ENCODE measurements around the gene BCL2L12. TPM values are rescaled to one million over a fixed set of nuclear protein-coding genes. Genes with fewer than 3 reads are reported as not detected.
A peak's percentile ranks its signal among the peaks of the same experiment; 100 is the strongest.

The BCL2L12 gene
- total and polyA plus RNA-seq, 8 donors: 6.0 to 16.5 (median 10.6) TPM

DNA sequence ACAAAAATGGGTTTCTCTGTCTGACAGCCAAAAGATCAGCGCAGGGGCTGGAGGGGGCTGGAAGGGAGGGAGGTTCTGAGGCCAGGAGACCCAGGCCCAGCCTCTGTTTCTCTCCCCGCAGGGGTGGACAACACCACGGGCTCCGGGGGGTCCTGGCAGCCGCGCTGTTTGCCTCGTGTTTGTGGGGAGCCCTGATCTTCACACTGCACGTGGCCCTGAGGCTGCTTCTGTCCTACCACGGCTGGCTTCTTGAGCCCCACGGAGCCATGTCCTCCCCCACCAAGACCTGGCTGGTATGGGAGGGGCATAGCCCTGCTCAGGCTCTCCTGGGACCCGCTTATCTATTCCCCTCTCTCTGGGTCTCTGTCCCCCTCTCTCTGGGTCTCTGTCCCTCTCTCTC lies 34.8 kb downstream of the BCL2L12 start:
- DNase-seq (no peak), FAIRE-seq (no peak), ATAC-seq (no peak)
- intact Hi-C loops (cut with DNase I): no loop called here
- no peak overlapping the region for H3K4me3 ChIP-seq
- WGBS, 2 donors: 45 to 52% methylated on average over 11 of the region's 11 CpGs
- no peaks in the 10 kb centered on the region for H3K36me3 ChIP-seq
- H3K27ac ChIP-seq: no peak overlapping the region
- TF ChIP-seq, protein P1, sequence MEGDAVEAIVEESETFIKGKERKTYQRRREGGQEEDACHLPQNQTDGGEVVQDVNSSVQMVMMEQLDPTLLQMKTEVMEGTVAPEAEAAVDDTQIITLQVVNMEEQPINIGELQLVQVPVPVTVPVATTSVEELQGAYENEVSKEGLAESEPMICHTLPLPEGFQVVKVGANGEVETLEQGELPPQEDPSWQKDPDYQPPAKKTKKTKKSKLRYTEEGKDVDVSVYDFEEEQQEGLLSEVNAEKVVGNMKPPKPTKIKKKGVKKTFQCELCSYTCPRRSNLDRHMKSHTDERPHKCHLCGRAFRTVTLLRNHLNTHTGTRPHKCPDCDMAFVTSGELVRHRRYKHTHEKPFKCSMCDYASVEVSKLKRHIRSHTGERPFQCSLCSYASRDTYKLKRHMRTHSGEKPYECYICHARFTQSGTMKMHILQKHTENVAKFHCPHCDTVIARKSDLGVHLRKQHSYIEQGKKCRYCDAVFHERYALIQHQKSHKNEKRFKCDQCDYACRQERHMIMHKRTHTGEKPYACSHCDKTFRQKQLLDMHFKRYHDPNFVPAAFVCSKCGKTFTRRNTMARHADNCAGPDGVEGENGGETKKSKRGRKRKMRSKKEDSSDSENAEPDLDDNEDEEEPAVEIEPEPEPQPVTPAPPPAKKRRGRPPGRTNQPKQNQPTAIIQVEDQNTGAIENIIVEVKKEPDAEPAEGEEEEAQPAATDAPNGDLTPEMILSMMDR (IDR thresholded peaks at IDR 0.05): no peak
- H3K27me3 ChIP-seq: no peaks in the 10 kb centered on the region
- H3K9me3 ChIP-seq: no peaks in the 10 kb centered on the region
- no peaks in the 10 kb centered on the region for H3K4me1 ChIP-seq

DNA sequence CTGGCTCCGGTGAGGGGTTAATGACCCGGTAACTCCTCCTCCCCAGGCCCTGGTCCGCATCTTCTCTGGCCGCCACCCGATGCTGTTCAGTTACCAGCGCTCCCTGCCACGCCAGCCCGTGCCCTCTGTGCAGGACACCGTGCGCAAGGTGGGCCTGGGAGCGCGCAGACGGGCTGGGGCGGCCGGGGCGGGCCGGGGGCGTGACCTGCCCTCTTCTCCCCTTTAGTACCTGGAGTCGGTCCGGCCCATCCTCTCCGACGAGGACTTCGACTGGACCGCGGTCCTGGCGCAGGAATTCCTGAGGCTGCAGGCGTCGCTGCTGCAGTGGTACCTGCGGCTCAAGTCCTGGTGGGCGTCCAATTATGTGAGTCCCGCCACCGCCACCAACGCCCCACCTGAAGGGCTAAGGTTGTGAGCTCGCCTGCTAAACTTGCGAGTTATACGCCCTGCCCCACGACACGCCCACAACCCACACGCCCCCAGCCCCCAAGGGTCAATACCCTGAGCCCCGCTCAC lies 35.6 kb downstream of the BCL2L12 start:
- ATAC-seq (no peak), FAIRE-seq (no peak), DNase-seq (no peak)
- intact Hi-C loops (cut with DNase I): no loop called here
- H3K27ac ChIP-seq: no peak overlapping the region
- no peaks in the 10 kb centered on the region for H3K9me3 ChIP-seq
- H3K36me3 ChIP-seq: no peaks in the 10 kb centered on the region
- TF ChIP-seq, protein P1 (IDR thresholded peaks at IDR 0.05): no peak
- no peaks in the 10 kb centered on the region for H3K27me3 ChIP-seq
- H3K4me3 ChIP-seq: no peak overlapping the region
- WGBS, 2 donors: 20 to 24% methylated on average over 40 of the region's 40 CpGs
- no peaks in the 10 kb centered on the region for H3K4me1 ChIP-seq

DNA sequence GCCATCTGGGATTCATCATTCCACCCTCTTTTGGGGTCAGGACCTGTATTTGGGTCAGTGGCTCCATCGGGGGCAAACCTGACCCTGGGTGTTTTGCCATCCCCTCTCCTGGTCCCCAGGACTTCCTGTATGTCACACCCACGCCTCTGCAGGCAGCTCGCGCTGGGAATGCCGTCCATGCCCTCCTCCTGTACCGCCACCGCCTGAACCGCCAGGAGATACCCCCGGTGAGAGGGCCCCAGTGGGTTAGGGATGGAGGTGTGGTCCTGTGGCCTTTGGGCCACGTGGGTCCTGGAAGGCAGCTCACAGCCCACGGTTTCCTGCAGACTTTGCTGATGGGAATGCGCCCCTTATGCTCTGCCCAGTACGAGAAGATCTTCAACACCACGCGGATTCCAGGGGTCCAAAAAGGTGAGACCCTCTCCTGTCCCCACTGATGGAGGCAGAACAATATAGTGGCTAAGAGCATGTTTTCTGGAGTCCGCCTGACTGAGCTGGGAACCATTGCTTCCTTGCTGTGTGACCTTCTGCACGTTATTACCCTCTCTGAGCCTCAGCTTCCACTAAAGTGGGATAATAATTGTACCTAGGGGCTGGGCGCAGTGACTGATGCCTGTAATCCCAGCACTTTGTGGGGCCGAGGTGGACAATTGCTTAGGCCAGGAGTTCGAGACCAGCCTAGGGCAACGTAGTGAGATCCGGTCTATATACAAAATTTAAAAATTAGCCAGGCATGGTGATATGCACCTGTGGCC lies 39.3 kb downstream of the BCL2L12 start:
- WGBS, 2 donors: 78 to 81% methylated on average over 22 of the region's 22 CpGs
- no peak for DNase-seq
- FAIRE-seq: no peak
- Histone ChIP-seq H3K4me3 (no peak overlapping the region), H3K27me3 (no peaks in the 10 kb centered on the region), H3K9me3 (no peaks in the 10 kb centered on the region), H3K27ac (no peak overlapping the region), H3K4me1 (no peaks in the 10 kb centered on the region), H3K36me3 (no peaks in the 10 kb centered on the region)
- intact Hi-C loops (cut with DNase I): no loop called here
- TF ChIP-seq, protein P1 (IDR thresholded peaks at IDR 0.05): no peak
- no peak for ATAC-seq

DNA sequence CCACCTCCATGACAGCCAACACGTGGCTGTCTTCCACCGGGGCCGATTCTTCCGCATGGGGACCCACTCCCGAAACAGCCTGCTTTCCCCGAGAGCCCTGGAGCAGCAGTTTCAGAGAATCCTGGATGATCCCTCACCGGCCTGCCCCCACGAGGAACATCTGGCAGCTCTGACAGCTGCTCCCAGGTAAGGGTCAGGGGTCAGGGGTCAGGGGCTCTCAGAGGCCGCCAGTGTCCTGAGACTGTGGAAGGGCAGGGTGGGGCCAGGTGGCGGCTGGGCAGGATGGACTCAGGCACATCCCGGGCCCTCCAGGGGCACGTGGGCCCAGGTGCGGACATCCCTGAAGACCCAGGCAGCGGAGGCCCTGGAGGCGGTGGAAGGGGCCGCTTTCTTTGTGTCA lies 40.2 kb downstream of the BCL2L12 start:
- H3K4me1 ChIP-seq: no peaks in the 10 kb centered on the region
- ATAC-seq (no peak), FAIRE-seq (no peak), DNase-seq (no peak)
- no peaks in the 10 kb centered on the region for H3K36me3 ChIP-seq
- intact Hi-C loops (cut with DNase I): no loop called here
- no peaks in the 10 kb centered on the region for H3K27me3 ChIP-seq
- 77 to 82% methylated on average over 16 of the region's 16 CpGs for WGBS, 2 donors
- no peak overlapping the region for H3K27ac ChIP-seq
- TF ChIP-seq, protein P1 (IDR thresholded peaks at IDR 0.05): no peak
- no peak overlapping the region for H3K4me3 ChIP-seq
- no peaks in the 10 kb centered on the region for H3K9me3 ChIP-seq

DNA sequence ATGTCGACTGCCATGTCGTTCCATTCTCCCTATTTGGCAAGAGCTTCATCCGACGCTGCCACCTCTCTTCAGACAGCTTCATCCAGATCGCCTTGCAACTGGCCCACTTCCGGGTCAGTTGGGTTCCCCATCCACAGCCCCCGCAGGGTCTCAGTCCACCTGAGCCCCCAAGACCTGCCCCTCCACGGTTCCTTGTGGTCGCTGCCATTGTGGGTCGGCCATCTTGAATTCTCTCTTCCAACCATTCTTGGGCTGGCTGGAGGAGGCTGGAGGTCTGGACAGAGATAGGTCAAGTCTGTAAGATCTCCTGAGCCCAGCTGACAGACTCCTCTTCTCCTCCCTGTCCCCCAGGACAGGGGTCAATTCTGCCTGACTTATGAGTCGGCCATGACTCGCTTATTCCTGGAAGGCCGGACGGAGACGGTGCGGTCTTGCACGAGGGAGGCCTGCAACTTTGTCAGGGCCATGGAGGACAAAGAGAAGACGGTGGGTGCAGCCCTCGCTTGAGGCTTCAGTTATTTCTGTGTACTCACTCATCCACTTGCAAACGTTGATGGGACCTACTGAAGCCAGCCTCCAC lies 44.7 kb downstream of the BCL2L12 start:
- Histone ChIP-seq H3K4me3 (no peak overlapping the region), H3K9me3 (no peaks in the 10 kb centered on the region), H3K36me3 (no peaks in the 10 kb centered on the region), H3K27ac (no peak overlapping the region), H3K4me1 (no peaks in the 10 kb centered on the region), H3K27me3 (no peaks in the 10 kb centered on the region)
- DNase-seq: no peak
- 81 to 88% methylated on average over 20 of the region's 20 CpGs for WGBS, 2 donors
- ATAC-seq: peak in 1 of 4 donors; percentile 14
- TF ChIP-seq, protein P1 (IDR thresholded peaks at IDR 0.05): no peak
- FAIRE-seq: no peak
- intact Hi-C loops (cut with DNase I): no loop called here
